HG03066 (cell line): ENCODE results near the gene SPOCK3.
A peak's percentile ranks its signal among the peaks of the same experiment; 100 is the strongest.

Experiments
- ATAC-seq: cut with Tn5 transposase; IDR thresholded peaks from one replicate; pipeline ENCODE4 v1.9.1; 2021; ENCODE audit warnings: low read depth; ENCODE audit not compliant: unreplicated experiment

SPOCK3 gene

GRCh38 chr4:167177925-167178324 lies 56.4 kb downstream of the SPOCK3 start:
- no peak for ATAC-seq

- no peak for ATAC-seq
Observed at GRCh38 chr4:167176723-167177367, 57.4 kb downstream of the SPOCK3 start.

GRCh38 chr4:167171928-167172327 lies 62.4 kb downstream of the SPOCK3 start:
- ATAC-seq: no peak

- no peak for ATAC-seq
Observed at GRCh38 chr4:167168611-167169010, 65.7 kb downstream of the SPOCK3 start.

- ATAC-seq: no peak
Observed at GRCh38 chr4:167150587-167150986, 83.7 kb downstream of the SPOCK3 start.

GRCh38 chr4:167144605-167145004 lies 89.7 kb downstream of the SPOCK3 start:
- ATAC-seq: no peak

GRCh38 chr4:167143018-167143417 lies 91.3 kb downstream of the SPOCK3 start:
- no peak for ATAC-seq

GRCh38 chr4:167136270-167136669 lies 98.0 kb downstream of the SPOCK3 start:
- ATAC-seq: no peak

GRCh38 chr4:167129146-167129545 lies 105.1 kb downstream of the SPOCK3 start:
- no peak for ATAC-seq

- no peak for ATAC-seq
Observed at GRCh38 chr4:167119392-167119791, 114.9 kb downstream of the SPOCK3 start.

- ATAC-seq: no peak
Observed at GRCh38 chr4:167117273-167117672, 117.0 kb downstream of the SPOCK3 start.

GRCh38 chr4:167114416-167114971 lies 119.8 kb downstream of the SPOCK3 start:
- no peak for ATAC-seq

GRCh38 chr4:167111622-167112021 lies 122.7 kb downstream of the SPOCK3 start:
- ATAC-seq: no peak

GRCh38 chr4:167111092-167111491 lies 123.2 kb downstream of the SPOCK3 start:
- ATAC-seq: no peak

- ATAC-seq: no peak
Observed at GRCh38 chr4:167109859-167110258, 124.4 kb downstream of the SPOCK3 start.

- ATAC-seq: no peak
Observed at GRCh38 chr4:167105857-167106256, 128.4 kb downstream of the SPOCK3 start.

- no peak for ATAC-seq
Observed at GRCh38 chr4:167102475-167102874, 131.8 kb downstream of the SPOCK3 start.

GRCh38 chr4:167101035-167101434 lies 133.3 kb downstream of the SPOCK3 start:
- ATAC-seq: no peak

GRCh38 chr4:167100120-167100519 lies 134.2 kb downstream of the SPOCK3 start:
- ATAC-seq: peak; percentile 83

- ATAC-seq: peak; percentile 67
Observed at GRCh38 chr4:167088115-167088514, 146.2 kb downstream of the SPOCK3 start.

GRCh38 chr4:167084321-167084720 lies 150.0 kb downstream of the SPOCK3 start:
- no peak for ATAC-seq

- no peak for ATAC-seq
Observed at GRCh38 chr4:167079762-167080161, 154.5 kb downstream of the SPOCK3 start.
